PC-9 (cell line): ENCODE measurements around the gene ARHGEF7. TPM values are rescaled to one million over a fixed set of nuclear protein-coding genes. Genes with fewer than 3 reads are reported as not detected.

Source experiments
- BruUV-seq: library from RNA; stranded (reverse); fragments of 400-500 nt; replicated peaks from 2 replicates; lab custom pipeline; 2021; lab: Mats Ljungman, UMichigan
- CTCF ChIA-PET: fragments of 300-600 bp; sonication (Branson Sonifier 250); formaldehyde crosslinking; loops from one replicate; lab custom pipeline; 2022; ENCODE audit warnings: antibody characterized with exemption; lab: Charles Lee
- POLR2A ChIA-PET: fragments of 300-600 bp; sonication (Branson Sonifier 250); formaldehyde crosslinking; loops from one replicate; lab custom pipeline; 2022; ENCODE audit warnings: antibody characterized with exemption; ENCODE audit not compliant: unreplicated experiment; lab: Charles Lee
- DNase-seq, 2 experiments: peaks; one replicate each; pipeline versions ENCODE4 v3.0.0 to v3.0.0-alpha.2; 2015 to 2022; ENCODE audit warnings: mixed read lengths in 1 of 2
- H2AFZ ChIP-seq: fragments of 200-600 bp; sonication (generic); 2 replicates; pipeline ENCODE4 v1.8.1; 2017; ENCODE audit warnings: antibody characterized with exemption
- H3F3A ChIP-seq: fragments of 200-600 bp; sonication (generic); 2 replicates; pipeline ENCODE4 v1.8.1; 2017; ENCODE audit warnings: antibody characterized with exemption, mild to moderate bottlenecking, low read depth; ENCODE audit not compliant: insufficient read depth
- H3K27ac ChIP-seq: fragments of 200-600 bp; sonication (generic); 2 replicates; pipeline ENCODE4 v1.6.1; 2016; ENCODE audit warnings: mixed run types
- H3K27me3 ChIP-seq: fragments of 200-600 bp; sonication (generic); 2 replicates; pipeline ENCODE4 v1.6.1; 2016; ENCODE audit warnings: low read depth, mixed run types; ENCODE audit not compliant: insufficient read depth
- H3K36me3 ChIP-seq: fragments of 200-600 bp; sonication (generic); 2 replicates; pipeline ENCODE4 v1.6.1; 2016; ENCODE audit warnings: low read depth, mixed run types
- H3K4me1 ChIP-seq: fragments of 200-600 bp; sonication (generic); replicated peaks from 2 replicates; pipeline ENCODE4 v1.6.1; 2016; ENCODE audit warnings: mixed run types; ENCODE audit not compliant: insufficient read depth
- H3K4me2 ChIP-seq: fragments of 200-600 bp; sonication (generic); 2 replicates; pipeline ENCODE4 v1.6.1; 2017; ENCODE audit warnings: mixed run types
- H3K4me3 ChIP-seq: fragments of 200-600 bp; sonication (generic); 2 replicates; pipeline ENCODE4 v1.6.1; 2016; ENCODE audit warnings: mixed run types
- H3K79me2 ChIP-seq: fragments of 200-600 bp; sonication (generic); 2 replicates; pipeline ENCODE4 v1.6.1; 2017; ENCODE audit warnings: low read depth, mixed run types
- H3K9me2 ChIP-seq: fragments of 200-600 bp; sonication (generic); 2 replicates; pipeline ENCODE4 v1.8.1; 2017; ENCODE audit warnings: mild to moderate bottlenecking; ENCODE audit not compliant: insufficient read depth
- H3K9me3 ChIP-seq: fragments of 200-600 bp; sonication (generic); 2 replicates; pipeline ENCODE4 v1.8.1; 2016; ENCODE audit warnings: low read depth; ENCODE audit not compliant: insufficient read depth
- H4K20me1 ChIP-seq: fragments of 200-600 bp; sonication (generic); 2 replicates; pipeline ENCODE4 v1.8.1; 2017; ENCODE audit not compliant: insufficient read depth
- EZH2 ChIP-seq: fragments of 200-600 bp; sonication (generic); IDR thresholded peaks from 2 replicates; pipeline ENCODE4 v1.8.0; 2017; ENCODE audit warnings: antibody characterized with exemption, low read depth
- intact Hi-C: fragments of 100-400 bp; cut with micrococcal nuclease; formaldehyde crosslinking; loops from one replicate; pipeline ENCODE4 v1.10.0; 2022; ENCODE audit not compliant: unreplicated experiment
- total RNA-seq: library from RNA; stranded (reverse); gene quantifications from 2 replicates; pipeline ENCODE4 v1.2.3, GENCODE V29; 2021
- TF ChIP-seq, protein P1 (sequence below): fragments of 200-600 bp; sonication (generic); conservative IDR thresholded peaks from 2 replicates; pipeline ENCODE4 v1.6.1; 2017; ENCODE audit warnings: mixed run types, antibody characterized with exemption, mild to moderate bottlenecking, moderate library complexity

Gene ARHGEF7
- total RNA-seq, 1 experiment from 2014 or later, result 37.0 TPM

DNA sequence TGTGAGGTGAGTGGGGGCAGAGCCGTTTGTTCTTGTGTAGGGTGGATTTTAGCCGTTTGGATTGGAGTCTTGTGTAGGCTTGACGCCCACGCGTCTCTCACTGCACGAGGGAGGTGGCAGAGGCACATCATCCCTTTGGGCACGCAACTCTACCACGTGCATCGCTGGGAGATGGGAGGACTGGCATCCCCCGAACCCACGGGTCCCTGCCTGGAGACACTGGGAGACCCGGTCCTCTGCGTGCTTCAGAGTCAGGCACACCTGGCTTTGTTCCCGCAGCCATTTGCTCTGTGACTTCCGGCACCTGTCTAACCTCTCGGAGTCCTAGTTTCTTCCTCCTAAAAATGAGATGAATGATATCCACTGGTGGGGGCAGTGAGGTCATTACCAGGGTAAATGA lies 6.4 kb downstream of the ARHGEF7 start:
- CTCF ChIA-PET, result no interaction called here
- POLR2A ChIA-PET, result no interaction called here
- TF ChIP-seq, protein P1, sequence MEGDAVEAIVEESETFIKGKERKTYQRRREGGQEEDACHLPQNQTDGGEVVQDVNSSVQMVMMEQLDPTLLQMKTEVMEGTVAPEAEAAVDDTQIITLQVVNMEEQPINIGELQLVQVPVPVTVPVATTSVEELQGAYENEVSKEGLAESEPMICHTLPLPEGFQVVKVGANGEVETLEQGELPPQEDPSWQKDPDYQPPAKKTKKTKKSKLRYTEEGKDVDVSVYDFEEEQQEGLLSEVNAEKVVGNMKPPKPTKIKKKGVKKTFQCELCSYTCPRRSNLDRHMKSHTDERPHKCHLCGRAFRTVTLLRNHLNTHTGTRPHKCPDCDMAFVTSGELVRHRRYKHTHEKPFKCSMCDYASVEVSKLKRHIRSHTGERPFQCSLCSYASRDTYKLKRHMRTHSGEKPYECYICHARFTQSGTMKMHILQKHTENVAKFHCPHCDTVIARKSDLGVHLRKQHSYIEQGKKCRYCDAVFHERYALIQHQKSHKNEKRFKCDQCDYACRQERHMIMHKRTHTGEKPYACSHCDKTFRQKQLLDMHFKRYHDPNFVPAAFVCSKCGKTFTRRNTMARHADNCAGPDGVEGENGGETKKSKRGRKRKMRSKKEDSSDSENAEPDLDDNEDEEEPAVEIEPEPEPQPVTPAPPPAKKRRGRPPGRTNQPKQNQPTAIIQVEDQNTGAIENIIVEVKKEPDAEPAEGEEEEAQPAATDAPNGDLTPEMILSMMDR, result no peak
- TF ChIP-seq EZH2, result no peak
- no peak overlapping the region for H3K4me3 ChIP-seq
- intact Hi-C loops, result no loop called here
- no peaks in the 10 kb centered on the region for H3K4me1 ChIP-seq
- H3K9me3 ChIP-seq, result no peaks in the 10 kb centered on the region
- H3K9me2 ChIP-seq, result no peaks in the 10 kb centered on the region
- no peak overlapping the region for H3K4me2 ChIP-seq
- no peak overlapping the region for H3K27ac ChIP-seq
- H3K79me2 ChIP-seq, result no peaks in the 10 kb centered on the region
- no peaks in the 10 kb centered on the region for H3K36me3 ChIP-seq
- no TSS peak for BruUV-seq
- H2AFZ ChIP-seq, result no peak overlapping the region
- H3K27me3 ChIP-seq, result peaks cover 95% of the 10 kb centered on the region
- no peak for DNase-seq
- H3F3A ChIP-seq, result no peaks in the 10 kb centered on the region
- no peaks in the 10 kb centered on the region for H4K20me1 ChIP-seq

DNA sequence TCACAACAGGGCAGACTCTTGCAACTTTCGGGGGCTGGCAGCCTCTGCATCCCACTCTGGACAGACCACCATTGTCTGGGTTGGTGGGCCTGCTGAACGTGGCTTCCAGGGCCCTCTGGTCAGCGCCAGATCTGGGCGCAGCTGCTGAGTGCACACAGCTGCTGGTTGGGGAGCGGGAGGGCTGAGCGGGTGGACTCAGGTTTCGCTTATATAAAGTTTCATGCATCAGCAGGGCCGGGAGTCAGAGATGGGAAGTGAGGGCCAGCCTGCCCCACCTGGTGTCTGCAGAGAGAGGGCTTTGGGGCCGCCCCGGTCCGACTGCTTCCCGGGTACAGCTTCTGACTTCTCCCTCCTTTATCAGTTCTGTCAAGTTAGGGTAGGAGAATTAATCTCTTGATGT lies 6.9 kb downstream of the ARHGEF7 start:
- ChIA-PET POLR2A (no interaction called here), CTCF (no interaction called here)
- Histone ChIP-seq H3K79me2 (no peaks in the 10 kb centered on the region), H3F3A (no peaks in the 10 kb centered on the region), H3K9me2 (no peaks in the 10 kb centered on the region), H2AFZ (no peak overlapping the region), H3K4me2 (no peak overlapping the region), H4K20me1 (no peaks in the 10 kb centered on the region), H3K4me1 (no peaks in the 10 kb centered on the region), H3K9me3 (no peaks in the 10 kb centered on the region), H3K27me3 (peaks cover 95% of the 10 kb centered on the region), H3K27ac (no peak overlapping the region), H3K4me3 (no peak overlapping the region), H3K36me3 (no peaks in the 10 kb centered on the region)
- no peak for TF ChIP-seq EZH2
- TF ChIP-seq, protein P1, result no peak
- DNase-seq, result no peak
- BruUV-seq, result no TSS peak
- intact Hi-C loops, result no loop called here

DNA sequence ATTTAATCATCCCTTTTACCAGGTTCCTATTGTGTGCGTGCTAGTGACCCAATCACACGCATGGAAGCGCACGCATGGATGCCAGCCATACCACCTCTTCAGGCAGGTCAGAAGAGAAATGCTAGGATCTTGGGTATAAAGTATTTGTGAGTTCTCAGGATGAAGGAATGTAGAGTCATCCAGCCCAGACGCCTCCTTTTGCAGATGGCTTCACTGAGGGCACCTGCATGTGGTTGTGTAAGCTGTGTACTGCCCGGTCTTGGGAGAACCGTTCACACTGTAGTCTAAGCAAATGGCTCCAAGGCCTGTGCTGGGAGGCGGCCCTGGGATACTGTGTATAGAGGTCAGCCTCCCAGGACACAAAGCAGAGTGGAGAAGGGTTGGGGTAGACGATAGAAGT lies 7.5 kb downstream of the ARHGEF7 start:
- no peaks in the 10 kb centered on the region for H4K20me1 ChIP-seq
- ChIA-PET POLR2A (no interaction called here), CTCF (no interaction called here)
- H3F3A ChIP-seq, result no peaks in the 10 kb centered on the region
- H3K36me3 ChIP-seq, result no peaks in the 10 kb centered on the region
- no peaks in the 10 kb centered on the region for H3K4me1 ChIP-seq
- no peaks in the 10 kb centered on the region for H3K79me2 ChIP-seq
- no peak overlapping the region for H3K4me3 ChIP-seq
- intact Hi-C loops, result no loop called here
- BruUV-seq, result no TSS peak
- H2AFZ ChIP-seq, result no peak overlapping the region
- peaks cover 93% of the 10 kb centered on the region for H3K27me3 ChIP-seq
- no peaks in the 10 kb centered on the region for H3K9me2 ChIP-seq
- H3K27ac ChIP-seq, result no peak overlapping the region
- DNase-seq, result no peak
- TF ChIP-seq EZH2, result no peak
- no peak overlapping the region for H3K4me2 ChIP-seq
- no peaks in the 10 kb centered on the region for H3K9me3 ChIP-seq

DNA sequence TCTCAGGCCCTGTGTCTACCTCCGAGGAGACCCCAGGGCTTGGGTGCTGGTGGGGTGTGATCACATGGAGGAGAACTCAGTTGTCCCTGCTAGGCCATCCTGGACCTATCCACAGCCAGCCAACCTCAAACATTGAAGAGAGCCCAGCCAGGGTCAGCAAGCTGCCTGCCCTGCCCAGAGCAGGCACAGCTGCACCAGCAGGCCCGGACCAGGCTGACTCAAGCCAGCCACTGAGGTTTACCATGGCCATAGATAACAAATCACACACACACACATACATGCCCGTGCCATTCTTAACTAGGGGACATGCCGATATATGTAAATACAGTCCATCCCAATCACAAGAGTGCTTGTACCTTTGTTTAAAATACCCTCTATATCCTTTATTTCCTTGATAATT lies 8.1 kb downstream of the ARHGEF7 start:
- Histone ChIP-seq H3K27ac (no peak overlapping the region), H3K27me3 (peaks cover 93% of the 10 kb centered on the region), H3K36me3 (no peaks in the 10 kb centered on the region), H3K9me2 (no peaks in the 10 kb centered on the region), H3K4me2 (no peak overlapping the region), H3K4me3 (no peak overlapping the region), H3K79me2 (no peaks in the 10 kb centered on the region), H2AFZ (no peak overlapping the region), H3F3A (no peaks in the 10 kb centered on the region), H4K20me1 (no peaks in the 10 kb centered on the region), H3K9me3 (no peaks in the 10 kb centered on the region), H3K4me1 (no peaks in the 10 kb centered on the region)
- POLR2A ChIA-PET, result no interaction called here
- CTCF ChIA-PET, result no interaction called here
- BruUV-seq, result no TSS peak
- intact Hi-C loops, result no loop called here
- DNase-seq, result no peak
- TF ChIP-seq, protein P1, result no peak
- TF ChIP-seq EZH2, result no peak
